ENCODE measurements around the gene ZNF710. TPM values are rescaled to one million over a fixed set of nuclear protein-coding genes. Genes with fewer than 3 reads are reported as not detected.
A peak's percentile ranks its signal among the peaks of the same experiment; 100 is the strongest.

Gene ZNF710
- total and polyA plus RNA-seq, 10 donors: 12.5 to 66.4 (median 30.2) TPM

GRCh38 chr15:90090226-90090848, 89.2 kb downstream of the ZNF710 start:
- DNase-seq: peak; percentile 51

DNA sequence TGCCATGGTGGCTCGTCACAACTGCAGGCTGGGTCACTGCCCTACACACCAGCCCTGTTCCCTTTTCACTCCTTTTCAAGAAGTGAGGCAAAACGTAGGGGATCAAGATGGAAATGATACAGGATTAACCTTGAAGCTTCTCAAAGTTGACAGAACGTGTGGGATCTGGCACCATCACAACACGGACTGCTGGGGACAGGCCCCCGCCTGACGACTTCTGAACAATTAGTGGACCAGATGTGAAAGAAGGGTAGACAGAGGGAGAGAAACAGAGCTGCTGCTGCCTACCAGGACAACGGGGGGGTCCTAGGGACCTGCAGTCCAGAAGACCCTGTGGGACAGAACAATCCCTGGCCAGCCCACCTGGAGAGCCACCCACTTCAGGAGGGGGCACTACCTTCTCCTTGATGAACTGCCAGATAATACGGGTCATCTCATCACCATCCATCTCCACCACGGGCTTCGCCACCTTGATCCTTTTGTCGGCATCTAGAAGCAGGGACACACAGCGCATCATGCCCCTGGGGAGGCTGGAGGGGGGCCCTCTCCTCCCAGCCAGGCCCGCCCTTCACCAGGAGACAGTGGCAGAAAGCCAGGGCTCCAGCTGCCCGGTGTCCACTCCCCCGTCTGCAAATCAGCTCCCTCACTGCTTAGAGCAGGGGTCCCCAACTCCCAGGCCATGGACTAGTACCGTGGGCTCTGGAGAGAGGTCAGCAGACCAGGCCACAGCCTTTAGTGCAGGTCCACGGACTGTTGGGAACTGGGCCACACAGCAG, 90.2 kb downstream of the ZNF710 start:
- H3K4me3 ChIP-seq: no peak overlapping the region
- WGBS, 5 donors: 86 to 93% (median 92%) methylated on average over 16 to 17 of the region's 17 CpGs
- TF ChIP-seq, protein P1, sequence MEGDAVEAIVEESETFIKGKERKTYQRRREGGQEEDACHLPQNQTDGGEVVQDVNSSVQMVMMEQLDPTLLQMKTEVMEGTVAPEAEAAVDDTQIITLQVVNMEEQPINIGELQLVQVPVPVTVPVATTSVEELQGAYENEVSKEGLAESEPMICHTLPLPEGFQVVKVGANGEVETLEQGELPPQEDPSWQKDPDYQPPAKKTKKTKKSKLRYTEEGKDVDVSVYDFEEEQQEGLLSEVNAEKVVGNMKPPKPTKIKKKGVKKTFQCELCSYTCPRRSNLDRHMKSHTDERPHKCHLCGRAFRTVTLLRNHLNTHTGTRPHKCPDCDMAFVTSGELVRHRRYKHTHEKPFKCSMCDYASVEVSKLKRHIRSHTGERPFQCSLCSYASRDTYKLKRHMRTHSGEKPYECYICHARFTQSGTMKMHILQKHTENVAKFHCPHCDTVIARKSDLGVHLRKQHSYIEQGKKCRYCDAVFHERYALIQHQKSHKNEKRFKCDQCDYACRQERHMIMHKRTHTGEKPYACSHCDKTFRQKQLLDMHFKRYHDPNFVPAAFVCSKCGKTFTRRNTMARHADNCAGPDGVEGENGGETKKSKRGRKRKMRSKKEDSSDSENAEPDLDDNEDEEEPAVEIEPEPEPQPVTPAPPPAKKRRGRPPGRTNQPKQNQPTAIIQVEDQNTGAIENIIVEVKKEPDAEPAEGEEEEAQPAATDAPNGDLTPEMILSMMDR (IDR thresholded peaks at IDR 0.05 in 8 of 11, conservative IDR thresholded peaks at IDR 0.05 in 3 of 11): no peak
- TF ChIP-seq POLR2AphosphoS5 (IDR thresholded peaks at IDR 0.05) (no peak), POLR2A (IDR thresholded peaks at IDR 0.05) (no peak)
- H3K9me3 ChIP-seq: no peaks in the 10 kb centered on the region
- peaks cover 0 to 46% (median 19%) of the 10 kb centered on the region in 6 donors for H3K4me1 ChIP-seq
- DNase-seq: peak; percentile 57
- intact Hi-C loops (cut with DNase I; ENCODE audit: low total_unique reads): no loop called here
- no peak overlapping the region for H3K27ac ChIP-seq
- peaks cover 0 to 60% (median 33%) of the 10 kb centered on the region in 6 donors for H3K36me3 ChIP-seq
- H3K27me3 ChIP-seq (replicated peaks in 1 of 7): no peaks in the 10 kb centered on the region

More at GRCh38 chr15:90090226-90090848, 89.2 kb downstream of the ZNF710 start:
- 91 to 97% (median 92%) methylated on average over 5 to 11 of the region's 11 CpGs for WGBS, 5 donors
- H3K27me3 ChIP-seq (replicated peaks in 1 of 7): no peaks in the 10 kb centered on the region
- no peak overlapping the region for H3K27ac ChIP-seq
- intact Hi-C loops (cut with DNase I; ENCODE audit: low total_unique reads): no loop called here
- H3K36me3 ChIP-seq: peaks cover 0 to 70% (median 35%) of the 10 kb centered on the region in 6 donors
- TF ChIP-seq, protein P1 (IDR thresholded peaks at IDR 0.05 in 8 of 11, conservative IDR thresholded peaks at IDR 0.05 in 3 of 11): no peak
- TF ChIP-seq POLR2AphosphoS5 (IDR thresholded peaks at IDR 0.05) (no peak), POLR2A (IDR thresholded peaks at IDR 0.05) (no peak)
- no peak overlapping the region for H3K4me3 ChIP-seq
- no peaks in the 10 kb centered on the region for H3K9me3 ChIP-seq
- H3K4me1 ChIP-seq: peaks cover 0 to 44% (median 10%) of the 10 kb centered on the region in 6 donors

DNA sequence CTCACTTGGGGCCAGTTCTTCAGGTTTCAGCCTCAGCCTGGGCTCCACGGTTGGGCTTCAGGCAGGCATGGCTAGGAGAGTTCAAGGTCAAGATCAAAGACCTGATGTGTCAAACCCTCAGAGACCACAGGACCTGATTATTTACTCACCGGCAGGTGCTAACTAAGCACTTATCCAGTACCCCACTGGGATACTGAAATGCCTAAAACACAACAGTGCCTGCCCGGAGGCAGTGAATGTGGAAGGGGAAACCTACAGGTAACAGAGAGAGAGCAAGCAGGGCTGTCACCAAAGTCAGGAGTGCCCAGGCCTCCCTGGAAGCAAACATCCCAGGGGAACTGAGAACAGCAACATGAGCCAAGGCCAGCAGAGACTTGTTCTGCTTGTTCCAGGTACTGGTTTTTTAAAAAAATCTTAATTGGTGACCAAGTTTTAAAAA, 94.4 kb downstream of the ZNF710 start:
- H3K9me3 ChIP-seq: no peaks in the 10 kb centered on the region
- no peaks in the 10 kb centered on the region for H3K27me3 ChIP-seq (replicated peaks in 1 of 7)
- peaks cover 0 to 18% (median 7%) of the 10 kb centered on the region in 6 donors for H3K36me3 ChIP-seq
- no peak for TF ChIP-seq POLR2AphosphoS5 (IDR thresholded peaks at IDR 0.05)
- no peak for TF ChIP-seq POLR2A (IDR thresholded peaks at IDR 0.05)
- TF ChIP-seq, protein P1 (IDR thresholded peaks at IDR 0.05 in 8 of 11, conservative IDR thresholded peaks at IDR 0.05 in 3 of 11): no peak
- peak; percentile 51 for DNase-seq
- H3K27ac ChIP-seq: peak overlapping the region in 7 of 8 donors; percentile 49 to 96 (median 95)
- WGBS, 5 donors: 55 to 73% (median 62%) methylated on average over 3 of the region's 3 CpGs
- intact Hi-C loops (cut with DNase I; ENCODE audit: low total_unique reads): no loop called here
- H3K4me3 ChIP-seq: no peak overlapping the region
- H3K4me1 ChIP-seq: peaks cover 30 to 76% (median 59%) of the 10 kb centered on the region in 6 donors

DNA sequence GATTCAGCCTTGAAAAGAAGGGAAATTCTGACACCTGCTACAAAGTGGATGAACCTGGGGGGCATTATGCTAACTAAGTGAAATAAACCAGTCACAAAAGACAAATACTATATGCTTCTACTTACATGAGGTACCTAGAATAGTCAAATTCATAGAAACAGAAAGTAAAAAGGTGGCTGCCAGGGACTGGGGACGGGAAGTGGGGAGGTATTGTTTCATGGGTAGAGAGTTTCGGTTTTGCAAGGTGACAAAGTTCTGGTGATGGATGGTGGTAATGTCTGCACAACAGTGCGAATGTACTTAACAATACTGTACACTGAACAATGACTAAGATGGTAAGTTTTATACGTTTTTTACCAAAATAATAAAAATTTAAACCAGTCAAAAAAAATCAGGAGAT, 96.4 kb downstream of the ZNF710 start:
- Histone ChIP-seq H3K27ac (peak overlapping the region; percentile 49 to 96 (median 91)), H3K36me3 (peaks cover 0 to 4% (median 0%) of the 10 kb centered on the region in 6 donors), H3K4me3 (peak overlapping the region in 1 of 8 donors; percentile 98), H3K9me3 (no peaks in the 10 kb centered on the region), H3K27me3 (replicated peaks in 1 of 7) (no peaks in the 10 kb centered on the region), H3K4me1 (peaks cover 36 to 82% (median 71%) of the 10 kb centered on the region in 6 donors)
- 7 to 16% (median 11%) methylated on average over 4 of the region's 4 CpGs for whole genome bisulfite sequencing, 5 donors
- intact Hi-C loops (cut with DNase I; ENCODE audit: low total_unique reads): no loop called here
- TF ChIP-seq, protein P1 (IDR thresholded peaks at IDR 0.05 in 8 of 11, conservative IDR thresholded peaks at IDR 0.05 in 3 of 11): no peak
- TF ChIP-seq POLR2AphosphoS5 (IDR thresholded peaks at IDR 0.05) (peak in 1 of 3 donors; percentile 5), POLR2A (IDR thresholded peaks at IDR 0.05) (no peak)
- peak; percentile 72 for DNase-seq
